Measurements from ENCODE around the gene SLC17A7.

DNA sequence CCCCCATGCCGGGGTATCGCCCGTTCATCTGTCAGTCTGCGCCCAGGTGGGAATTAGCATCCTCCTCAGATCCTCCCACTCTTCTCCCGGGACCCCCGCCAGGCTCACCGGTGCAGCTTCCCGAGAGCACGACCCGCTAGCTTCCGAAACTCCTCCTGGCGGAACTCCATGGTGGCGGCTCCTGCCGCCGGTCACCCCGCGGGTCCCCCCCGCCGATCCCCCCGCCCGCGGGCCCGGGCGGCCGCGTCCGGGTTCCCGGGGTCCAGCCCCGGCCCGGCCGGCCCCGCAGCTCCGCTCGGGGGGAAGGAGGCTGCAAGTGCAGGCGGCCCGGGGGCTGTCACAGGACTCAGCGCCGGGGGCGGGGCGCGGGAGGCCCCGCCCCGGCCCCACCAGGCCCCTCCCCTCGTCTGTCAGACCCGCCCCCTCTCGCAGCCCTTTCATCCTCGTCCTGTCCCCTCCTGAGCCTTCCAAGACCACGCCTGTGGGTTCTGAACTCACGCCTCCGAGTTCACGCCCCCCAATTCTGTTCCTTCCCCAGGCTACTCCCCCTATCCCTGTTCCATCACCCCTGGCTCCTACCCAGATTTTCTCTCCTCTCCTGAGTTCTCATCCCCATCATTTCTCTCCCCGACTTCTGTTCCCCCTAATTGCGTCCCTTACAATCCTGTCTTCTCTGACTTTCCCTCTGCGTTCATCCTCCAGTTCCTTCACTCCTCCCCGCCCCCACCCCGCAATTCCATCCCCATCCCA, at the start of gene SLC17A7:
- TF ChIP-seq, protein P1, sequence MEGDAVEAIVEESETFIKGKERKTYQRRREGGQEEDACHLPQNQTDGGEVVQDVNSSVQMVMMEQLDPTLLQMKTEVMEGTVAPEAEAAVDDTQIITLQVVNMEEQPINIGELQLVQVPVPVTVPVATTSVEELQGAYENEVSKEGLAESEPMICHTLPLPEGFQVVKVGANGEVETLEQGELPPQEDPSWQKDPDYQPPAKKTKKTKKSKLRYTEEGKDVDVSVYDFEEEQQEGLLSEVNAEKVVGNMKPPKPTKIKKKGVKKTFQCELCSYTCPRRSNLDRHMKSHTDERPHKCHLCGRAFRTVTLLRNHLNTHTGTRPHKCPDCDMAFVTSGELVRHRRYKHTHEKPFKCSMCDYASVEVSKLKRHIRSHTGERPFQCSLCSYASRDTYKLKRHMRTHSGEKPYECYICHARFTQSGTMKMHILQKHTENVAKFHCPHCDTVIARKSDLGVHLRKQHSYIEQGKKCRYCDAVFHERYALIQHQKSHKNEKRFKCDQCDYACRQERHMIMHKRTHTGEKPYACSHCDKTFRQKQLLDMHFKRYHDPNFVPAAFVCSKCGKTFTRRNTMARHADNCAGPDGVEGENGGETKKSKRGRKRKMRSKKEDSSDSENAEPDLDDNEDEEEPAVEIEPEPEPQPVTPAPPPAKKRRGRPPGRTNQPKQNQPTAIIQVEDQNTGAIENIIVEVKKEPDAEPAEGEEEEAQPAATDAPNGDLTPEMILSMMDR (IDR thresholded peaks at IDR 0.05) = no peak
- TF ChIP-seq POLR2AphosphoS5 (IDR thresholded peaks at IDR 0.05) = no peak
- TF ChIP-seq EP300 (IDR thresholded peaks at IDR 0.05) = no peak
- no peak for TF ChIP-seq POLR2A (IDR thresholded peaks at IDR 0.05)

Data from suprapubic skin (tissue), 4 donors.